ENCODE measurements around the gene KCNQ1. TPM values are rescaled to one million over a fixed set of nuclear protein-coding genes. Genes with fewer than 3 reads are reported as not detected.

The KCNQ1 gene
- total and polyA plus RNA-seq, 9 of the 15 experiments (the other 6 are each of a cell fraction or from before 2014, with no cell fraction given), result 0.44 TPM; not detected in 8

DNA sequence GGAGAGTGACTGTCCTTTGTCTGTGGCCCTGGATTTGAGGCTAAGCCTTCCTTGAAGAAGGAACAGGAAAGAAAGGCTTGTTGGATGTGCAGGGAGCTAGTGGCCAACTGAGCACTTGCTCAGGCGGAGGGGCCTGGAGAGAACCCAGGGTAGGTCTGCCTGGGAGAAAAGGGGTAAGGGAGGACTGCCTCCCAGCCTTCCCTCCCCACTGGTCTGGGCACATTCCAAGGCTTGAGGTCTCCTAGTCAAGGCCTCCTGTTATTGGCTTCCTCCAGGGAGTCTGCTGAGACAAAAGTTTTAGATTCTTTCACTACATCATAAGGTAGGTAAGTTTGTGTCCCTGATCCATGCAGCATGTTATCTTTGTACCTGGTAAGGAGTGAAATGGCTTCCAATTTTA is 239.8 kb downstream of the KCNQ1 start (continued):
- TF ChIP-seq, protein P1, sequence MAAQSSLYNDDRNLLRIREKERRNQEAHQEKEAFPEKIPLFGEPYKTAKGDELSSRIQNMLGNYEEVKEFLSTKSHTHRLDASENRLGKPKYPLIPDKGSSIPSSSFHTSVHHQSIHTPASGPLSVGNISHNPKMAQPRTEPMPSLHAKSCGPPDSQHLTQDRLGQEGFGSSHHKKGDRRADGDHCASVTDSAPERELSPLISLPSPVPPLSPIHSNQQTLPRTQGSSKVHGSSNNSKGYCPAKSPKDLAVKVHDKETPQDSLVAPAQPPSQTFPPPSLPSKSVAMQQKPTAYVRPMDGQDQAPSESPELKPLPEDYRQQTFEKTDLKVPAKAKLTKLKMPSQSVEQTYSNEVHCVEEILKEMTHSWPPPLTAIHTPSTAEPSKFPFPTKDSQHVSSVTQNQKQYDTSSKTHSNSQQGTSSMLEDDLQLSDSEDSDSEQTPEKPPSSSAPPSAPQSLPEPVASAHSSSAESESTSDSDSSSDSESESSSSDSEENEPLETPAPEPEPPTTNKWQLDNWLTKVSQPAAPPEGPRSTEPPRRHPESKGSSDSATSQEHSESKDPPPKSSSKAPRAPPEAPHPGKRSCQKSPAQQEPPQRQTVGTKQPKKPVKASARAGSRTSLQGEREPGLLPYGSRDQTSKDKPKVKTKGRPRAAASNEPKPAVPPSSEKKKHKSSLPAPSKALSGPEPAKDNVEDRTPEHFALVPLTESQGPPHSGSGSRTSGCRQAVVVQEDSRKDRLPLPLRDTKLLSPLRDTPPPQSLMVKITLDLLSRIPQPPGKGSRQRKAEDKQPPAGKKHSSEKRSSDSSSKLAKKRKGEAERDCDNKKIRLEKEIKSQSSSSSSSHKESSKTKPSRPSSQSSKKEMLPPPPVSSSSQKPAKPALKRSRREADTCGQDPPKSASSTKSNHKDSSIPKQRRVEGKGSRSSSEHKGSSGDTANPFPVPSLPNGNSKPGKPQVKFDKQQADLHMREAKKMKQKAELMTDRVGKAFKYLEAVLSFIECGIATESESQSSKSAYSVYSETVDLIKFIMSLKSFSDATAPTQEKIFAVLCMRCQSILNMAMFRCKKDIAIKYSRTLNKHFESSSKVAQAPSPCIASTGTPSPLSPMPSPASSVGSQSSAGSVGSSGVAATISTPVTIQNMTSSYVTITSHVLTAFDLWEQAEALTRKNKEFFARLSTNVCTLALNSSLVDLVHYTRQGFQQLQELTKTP (IDR thresholded peaks at IDR 0.05; ENCODE audit: low read depth in 1 of 2, partially characterized antibody in 2 of 2), result no peak
- TF ChIP-seq STAG1 (CRISPR knock-in tag; IDR thresholded peaks at IDR 0.05; ENCODE audit: borderline replicate concordance) (no peak), ZNF717 (CRISPR knock-in tag; IDR thresholded peaks at IDR 0.05) (no peak), HIVEP1 (CRISPR knock-in tag; IDR thresholded peaks at IDR 0.05) (no peak), GABPB1 (CRISPR knock-in tag; IDR thresholded peaks at IDR 0.05) (no peak), THRAP3 (IDR thresholded peaks at IDR 0.05; ENCODE audit: borderline replicate concordance) (no peak), CSDE1 (IDR thresholded peaks at IDR 0.05) (no peak), MCM5 (IDR thresholded peaks at IDR 0.05; ENCODE audit: low read depth) (no peak)
- TF ChIP-seq, protein P2, sequence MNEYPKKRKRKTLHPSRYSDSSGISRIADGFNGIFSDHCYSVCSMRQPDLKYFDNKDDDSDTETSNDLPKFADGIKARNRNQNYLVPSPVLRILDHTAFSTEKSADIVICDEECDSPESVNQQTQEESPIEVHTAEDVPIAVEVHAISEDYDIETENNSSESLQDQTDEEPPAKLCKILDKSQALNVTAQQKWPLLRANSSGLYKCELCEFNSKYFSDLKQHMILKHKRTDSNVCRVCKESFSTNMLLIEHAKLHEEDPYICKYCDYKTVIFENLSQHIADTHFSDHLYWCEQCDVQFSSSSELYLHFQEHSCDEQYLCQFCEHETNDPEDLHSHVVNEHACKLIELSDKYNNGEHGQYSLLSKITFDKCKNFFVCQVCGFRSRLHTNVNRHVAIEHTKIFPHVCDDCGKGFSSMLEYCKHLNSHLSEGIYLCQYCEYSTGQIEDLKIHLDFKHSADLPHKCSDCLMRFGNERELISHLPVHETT (CRISPR knock-in tag; conservative IDR thresholded peaks at IDR 0.05 in 1 of 2, IDR thresholded peaks at IDR 0.05 in 1 of 2), result no peak
- TF ChIP-seq, protein P3, sequence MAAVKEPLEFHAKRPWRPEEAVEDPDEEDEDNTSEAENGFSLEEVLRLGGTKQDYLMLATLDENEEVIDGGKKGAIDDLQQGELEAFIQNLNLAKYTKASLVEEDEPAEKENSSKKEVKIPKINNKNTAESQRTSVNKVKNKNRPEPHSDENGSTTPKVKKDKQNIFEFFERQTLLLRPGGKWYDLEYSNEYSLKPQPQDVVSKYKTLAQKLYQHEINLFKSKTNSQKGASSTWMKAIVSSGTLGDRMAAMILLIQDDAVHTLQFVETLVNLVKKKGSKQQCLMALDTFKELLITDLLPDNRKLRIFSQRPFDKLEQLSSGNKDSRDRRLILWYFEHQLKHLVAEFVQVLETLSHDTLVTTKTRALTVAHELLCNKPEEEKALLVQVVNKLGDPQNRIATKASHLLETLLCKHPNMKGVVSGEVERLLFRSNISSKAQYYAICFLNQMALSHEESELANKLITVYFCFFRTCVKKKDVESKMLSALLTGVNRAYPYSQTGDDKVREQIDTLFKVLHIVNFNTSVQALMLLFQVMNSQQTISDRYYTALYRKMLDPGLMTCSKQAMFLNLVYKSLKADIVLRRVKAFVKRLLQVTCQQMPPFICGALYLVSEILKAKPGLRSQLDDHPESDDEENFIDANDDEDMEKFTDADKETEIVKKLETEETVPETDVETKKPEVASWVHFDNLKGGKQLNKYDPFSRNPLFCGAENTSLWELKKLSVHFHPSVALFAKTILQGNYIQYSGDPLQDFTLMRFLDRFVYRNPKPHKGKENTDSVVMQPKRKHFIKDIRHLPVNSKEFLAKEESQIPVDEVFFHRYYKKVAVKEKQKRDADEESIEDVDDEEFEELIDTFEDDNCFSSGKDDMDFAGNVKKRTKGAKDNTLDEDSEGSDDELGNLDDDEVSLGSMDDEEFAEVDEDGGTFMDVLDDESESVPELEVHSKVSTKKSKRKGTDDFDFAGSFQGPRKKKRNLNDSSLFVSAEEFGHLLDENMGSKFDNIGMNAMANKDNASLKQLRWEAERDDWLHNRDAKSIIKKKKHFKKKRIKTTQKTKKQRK (IDR thresholded peaks at IDR 0.05; ENCODE audit: borderline replicate concordance, low read depth, low read length), result no peak
